AG08396 (cell line): ENCODE data around the gene AADAC.
"Not testable (repeated sequence)": the region's sequence is repeated elsewhere in the genome, so short reads cannot be mapped to it uniquely, and the experiment has no call there.

Experiments
- DNase-seq: peaks from one replicate; pipeline ENCODE4 v3.0.0; 2012; ENCODE audit warnings: low spot score, mixed read lengths

The AADAC gene

DNA sequence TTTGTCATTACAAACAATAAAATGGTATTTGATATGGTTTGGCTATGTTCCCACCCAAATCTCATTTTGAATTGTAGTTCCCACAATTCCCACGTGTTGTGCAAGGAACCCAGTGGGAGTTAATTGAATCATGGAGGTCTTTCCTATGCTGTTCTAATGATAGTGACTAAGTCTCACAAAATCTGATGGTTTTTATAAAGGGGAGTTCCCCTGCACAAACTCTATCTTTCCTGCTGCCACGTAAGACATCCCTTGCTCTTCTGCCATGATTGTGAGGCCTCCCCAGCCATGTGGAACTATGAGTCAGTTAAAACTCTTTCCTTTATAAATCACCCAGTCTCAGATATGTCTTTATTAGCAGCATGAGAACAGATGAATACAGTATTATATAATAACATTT lies 15.4 kb upstream of the AADAC start:
- no peak for DNase-seq

GRCh38 chr3:151800431-151800830 lies 13.5 kb upstream of the AADAC start:
- no peak for DNase-seq

- no peak for DNase-seq
These were observed 9.6 kb upstream of the AADAC start for GRCh38 chr3:151804267-151804666.

- no peak for DNase-seq
These were observed 7.1 kb upstream of the AADAC start for GRCh38 chr3:151806838-151807237.

DNA sequence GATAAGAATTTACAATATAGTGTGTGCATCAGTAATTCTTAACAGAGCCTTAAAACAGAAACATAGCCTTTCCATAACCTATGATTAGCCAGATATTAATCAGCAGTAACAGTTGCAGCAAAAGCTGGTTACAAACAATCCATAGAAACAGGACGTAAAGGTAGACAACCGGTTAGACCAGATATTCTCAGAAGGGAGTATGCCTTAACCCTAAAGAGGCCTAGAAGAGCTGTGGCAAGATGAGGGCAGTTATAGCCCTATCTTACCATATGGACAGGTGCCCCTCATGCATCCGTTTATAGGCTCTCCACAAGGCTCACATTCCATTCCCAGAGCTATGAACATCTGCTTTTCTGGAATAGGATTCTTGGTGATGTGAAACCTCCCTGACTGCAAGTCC lies 5.0 kb upstream of the AADAC start:
- not testable (repeated sequence) for DNase-seq

DNA sequence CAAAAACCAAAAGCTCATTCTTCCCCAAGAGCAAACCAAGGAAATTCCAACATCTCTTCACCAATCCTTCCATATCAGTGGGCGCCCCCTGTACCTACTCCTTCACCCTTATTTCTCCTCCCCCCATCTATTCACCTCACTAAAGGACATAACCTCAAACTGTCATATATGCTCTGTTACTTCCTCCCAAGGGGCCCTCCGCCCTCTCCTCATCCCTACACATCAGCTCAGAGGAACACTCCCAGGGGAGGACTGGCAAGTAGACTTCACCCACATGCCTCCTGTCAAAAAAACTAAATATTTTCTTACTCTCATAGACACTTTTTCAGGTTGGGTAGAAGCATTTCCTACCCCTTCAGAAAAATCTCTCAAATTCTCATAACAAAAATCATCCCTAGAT lies 2.4 kb upstream of the AADAC start:
- no peak for DNase-seq

- no peak for DNase-seq
These were observed 672 bp downstream of the AADAC start for GRCh38 chr3:151814588-151814987.

- DNase-seq = peak; percentile 50
These were observed 2.2 kb downstream of the AADAC start for GRCh38 chr3:151816091-151816604.

DNA sequence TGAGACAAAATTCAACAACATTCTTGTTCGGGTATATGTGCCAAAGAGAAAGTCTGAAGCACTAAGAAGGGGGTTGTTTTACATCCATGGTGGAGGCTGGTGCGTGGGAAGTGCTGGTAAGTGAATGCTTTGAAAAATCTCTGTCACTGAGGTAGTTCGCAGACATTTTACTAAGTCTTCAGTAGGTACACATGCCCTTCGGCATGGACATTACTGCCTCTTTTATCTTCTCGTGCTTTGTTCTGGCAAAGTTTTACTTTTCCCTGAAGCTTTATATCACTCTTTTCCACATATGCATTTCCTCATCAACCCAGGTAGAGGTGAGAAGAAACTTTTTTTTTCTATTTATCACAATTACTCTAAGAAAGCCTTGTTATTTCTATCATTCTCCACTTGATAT lies 3.6 kb downstream of the AADAC start:
- no peak for DNase-seq

DNA sequence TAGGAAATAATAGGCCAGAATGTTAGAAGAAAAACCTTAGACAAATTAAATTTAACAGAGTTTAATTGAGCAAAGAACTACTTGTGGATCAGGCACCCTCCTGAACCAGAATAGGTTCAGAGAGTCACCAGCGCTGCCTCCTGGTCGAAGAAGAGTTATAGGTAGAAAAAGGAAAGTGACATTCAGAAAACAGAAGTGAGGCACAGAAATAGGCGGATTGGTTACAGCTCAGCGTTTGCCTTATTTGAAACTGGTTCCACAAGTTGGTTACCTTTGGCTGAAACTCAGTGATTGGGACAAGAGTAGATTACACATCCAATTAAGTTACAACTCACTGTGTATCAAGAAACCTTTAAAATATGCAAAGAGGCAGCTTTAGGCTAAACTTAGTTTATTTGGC lies 4.4 kb downstream of the AADAC start:
- DNase-seq = no peak

DNA sequence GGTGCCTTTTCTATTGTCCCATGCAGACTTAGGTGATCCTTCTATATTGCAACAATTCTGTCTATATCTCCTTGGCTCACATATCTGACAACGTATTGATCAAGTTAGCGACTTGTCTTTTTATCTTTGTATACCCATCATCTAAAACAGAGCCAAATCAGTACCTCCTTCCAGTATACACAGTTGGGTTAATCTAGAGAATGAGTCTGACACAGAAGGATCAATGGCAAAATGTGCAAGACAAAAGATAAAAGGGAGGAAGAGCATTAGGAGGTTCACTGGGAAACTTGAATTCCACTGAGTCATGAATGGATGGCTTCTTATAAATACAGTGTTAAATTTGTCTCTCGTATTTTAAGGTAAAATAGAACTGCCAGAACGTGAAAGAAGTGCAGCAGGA lies 6.0 kb downstream of the AADAC start:
- no peak for DNase-seq

DNA sequence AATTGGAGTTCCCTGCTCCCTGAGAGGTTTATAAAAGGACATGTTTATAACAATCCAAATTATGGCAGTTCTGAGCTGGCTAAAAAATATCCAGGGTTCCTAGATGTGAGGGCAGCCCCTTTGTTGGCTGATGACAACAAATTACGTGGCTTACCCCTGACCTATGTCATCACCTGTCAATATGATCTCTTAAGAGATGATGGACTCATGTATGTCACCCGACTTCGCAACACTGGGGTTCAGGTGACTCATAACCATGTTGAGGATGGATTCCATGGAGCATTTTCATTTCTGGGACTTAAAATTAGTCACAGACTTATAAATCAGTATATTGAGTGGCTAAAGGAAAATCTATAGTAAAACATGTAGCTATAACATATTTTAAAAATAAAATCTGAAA lies 13.9 kb downstream of the AADAC start:
- no peak for DNase-seq

DNA sequence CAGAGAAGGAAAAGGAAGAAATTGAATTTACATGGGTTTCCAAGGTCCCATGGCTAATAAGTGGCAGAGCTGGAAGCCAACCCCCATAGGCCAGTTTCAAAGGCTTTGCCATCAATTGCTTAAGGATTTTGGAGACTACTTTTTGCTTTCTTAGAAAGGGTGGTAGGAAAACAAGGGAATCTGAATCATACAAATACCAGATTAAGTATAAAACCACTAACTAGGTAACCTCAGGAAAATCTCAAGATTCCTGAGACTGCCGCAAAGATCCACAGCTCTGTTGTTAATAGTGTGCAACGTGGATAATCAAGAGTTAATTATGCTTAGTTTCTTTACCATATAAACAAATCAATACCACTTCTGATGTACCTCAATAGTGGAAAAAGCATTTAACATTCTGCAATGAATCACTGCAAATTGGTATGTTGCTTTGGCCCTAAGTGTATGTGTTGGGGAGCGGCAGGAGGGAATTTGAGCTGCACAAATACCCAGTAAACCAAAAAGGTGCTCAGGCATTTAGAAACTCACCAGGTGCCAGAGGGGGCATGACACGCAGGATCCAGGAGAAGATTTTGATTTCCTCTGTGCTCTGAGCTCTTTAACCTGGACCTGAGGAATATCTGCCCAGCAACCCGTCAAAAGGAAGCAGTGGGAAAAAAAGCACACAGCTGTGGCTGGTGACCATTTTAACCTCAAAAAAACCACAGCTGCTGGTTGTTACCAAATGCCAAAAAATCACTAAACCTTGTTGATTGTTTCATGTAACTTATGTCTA lies 22.0 kb downstream of the AADAC start:
- DNase-seq = peak; percentile 26

GRCh38 chr3:151837057-151837456 lies 23.1 kb downstream of the AADAC start:
- peak; percentile 51 for DNase-seq

DNA sequence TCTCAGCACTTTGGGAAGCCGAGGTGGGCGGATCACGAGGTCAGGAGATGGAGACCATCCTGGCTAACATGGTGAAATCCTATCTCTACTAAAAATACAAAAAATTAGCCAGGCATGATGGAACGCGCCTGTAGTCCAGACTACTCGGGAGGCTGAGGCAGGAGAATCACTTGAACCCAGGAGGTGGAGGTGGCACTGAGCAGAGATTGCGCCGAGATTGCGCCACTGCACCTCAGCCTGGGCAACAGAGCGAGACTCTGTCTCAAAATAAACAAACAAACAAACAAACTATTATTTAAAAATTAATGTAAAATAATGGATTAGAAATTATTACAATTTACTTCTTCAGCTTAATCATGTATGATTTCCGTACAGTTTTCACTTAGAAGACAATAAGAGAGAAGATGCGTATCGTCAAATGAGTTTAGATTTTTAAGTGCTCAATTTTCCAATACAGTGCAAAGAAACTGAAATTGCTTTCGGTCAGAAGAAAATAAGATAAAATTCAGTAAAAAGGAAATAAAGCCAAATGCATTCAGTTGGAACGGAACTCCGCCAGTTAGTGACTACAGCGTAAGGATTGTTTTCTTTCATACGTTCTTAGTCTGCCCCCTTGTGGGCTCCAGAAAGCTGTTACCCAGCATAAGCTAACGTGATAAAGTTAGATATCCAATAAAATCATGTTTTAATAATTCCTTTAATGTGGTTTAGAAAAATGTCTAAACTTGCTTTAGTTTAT lies 24.8 kb downstream of the AADAC start:
- peak; percentile 44 for DNase-seq

DNA sequence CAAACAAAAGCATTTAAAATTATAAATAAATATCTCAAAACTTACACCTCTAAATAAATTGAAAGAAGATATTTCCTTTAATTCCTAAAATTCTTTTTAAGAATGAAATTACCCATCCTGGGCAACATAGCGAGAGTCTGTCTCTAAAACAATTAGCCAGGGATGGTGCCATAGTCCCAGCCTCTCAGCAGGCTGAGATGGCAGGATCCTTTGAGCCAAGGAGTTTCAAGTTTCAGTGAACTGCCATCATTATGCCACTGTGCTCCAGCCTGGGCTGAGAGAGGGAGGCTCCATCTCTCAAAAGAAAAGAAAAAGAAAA lies 25.4 kb downstream of the AADAC start:
- no peak for DNase-seq

DNA sequence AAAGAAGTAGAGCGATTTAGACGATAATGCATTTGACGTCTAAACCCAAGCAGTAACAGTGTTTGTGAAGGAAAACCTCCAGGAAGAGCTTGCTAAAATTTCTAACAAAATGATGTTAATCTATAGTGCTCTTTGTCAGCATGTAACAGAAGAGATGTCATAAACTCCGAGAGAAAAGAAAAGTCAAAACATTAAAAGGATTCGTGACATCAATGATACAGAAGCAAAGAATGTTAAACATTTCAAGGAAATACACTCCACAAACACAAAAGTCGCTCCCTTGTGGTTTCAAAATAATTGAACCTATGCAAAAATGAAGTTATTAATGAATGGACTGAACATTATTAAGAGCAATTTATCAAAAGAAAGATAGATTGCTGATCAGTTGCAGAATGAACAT lies 27.9 kb downstream of the AADAC start:
- DNase-seq = no peak

DNA sequence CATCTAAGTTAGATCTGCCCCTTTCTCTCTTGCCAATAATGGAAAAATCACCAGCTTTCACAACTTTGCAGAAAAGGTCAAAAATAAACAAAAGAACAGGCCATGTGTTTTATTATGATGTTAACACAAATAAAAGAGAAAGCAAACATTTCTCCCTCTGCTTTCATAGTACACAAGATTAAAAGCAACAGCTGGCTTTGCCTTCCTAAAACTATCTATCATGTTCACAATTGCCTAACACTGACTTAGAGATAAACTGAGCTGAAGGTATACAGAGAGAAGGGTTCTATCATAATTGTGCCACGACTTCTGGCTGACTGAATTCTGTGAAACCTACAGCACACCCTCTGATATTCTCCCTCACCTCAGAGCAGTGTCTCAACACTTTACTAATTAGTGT lies 29.4 kb downstream of the AADAC start:
- no peak for DNase-seq

- no peak for DNase-seq
These were observed 31.5 kb downstream of the AADAC start for GRCh38 chr3:151845306-151845905.

GRCh38 chr3:151850065-151850464 lies 36.1 kb downstream of the AADAC start:
- not testable (repeated sequence) for DNase-seq

DNA sequence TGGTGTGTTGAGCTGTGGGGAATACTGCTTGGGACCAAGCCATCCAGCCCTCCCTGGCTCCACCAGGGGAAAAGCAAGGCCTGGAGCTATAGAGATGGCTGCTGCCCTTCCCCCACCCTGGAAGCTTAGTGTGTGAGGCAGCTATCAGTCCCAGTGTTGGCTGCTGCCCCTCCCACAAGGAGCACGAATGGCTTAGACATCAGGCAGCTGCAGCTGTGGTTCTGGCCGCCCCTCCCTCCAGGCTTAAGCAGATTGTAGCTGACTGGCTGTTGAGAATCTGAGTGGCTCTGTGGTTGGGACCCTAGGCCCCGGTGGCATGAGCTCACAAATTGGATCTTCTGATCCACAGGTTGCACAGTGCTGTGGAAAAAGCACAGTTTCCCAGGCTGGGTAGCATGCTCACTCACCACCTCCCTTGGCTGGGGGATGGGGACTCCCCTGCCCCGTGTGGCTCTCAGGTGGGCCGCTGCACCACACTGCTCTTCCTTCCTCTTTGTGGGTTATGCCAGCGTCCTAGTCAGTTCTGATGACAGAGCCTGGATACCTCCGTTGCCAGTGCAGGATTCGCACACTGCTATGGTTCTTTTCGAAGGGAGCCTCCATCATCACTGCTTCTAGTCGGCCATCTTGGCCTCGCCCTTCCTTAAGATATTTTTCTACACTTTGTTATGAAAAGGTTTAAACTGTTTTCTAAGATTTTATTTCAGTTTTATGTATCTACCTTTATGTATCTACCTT lies 38.3 kb downstream of the AADAC start:
- DNase-seq = no peak

- no peak for DNase-seq
These were observed 42.2 kb downstream of the AADAC start for GRCh38 chr3:151856118-151856517.

- DNase-seq = no peak
These were observed 42.7 kb downstream of the AADAC start for GRCh38 chr3:151856641-151857040.
